ENCODE results near the gene SPA17.

Gene SPA17

DNA sequence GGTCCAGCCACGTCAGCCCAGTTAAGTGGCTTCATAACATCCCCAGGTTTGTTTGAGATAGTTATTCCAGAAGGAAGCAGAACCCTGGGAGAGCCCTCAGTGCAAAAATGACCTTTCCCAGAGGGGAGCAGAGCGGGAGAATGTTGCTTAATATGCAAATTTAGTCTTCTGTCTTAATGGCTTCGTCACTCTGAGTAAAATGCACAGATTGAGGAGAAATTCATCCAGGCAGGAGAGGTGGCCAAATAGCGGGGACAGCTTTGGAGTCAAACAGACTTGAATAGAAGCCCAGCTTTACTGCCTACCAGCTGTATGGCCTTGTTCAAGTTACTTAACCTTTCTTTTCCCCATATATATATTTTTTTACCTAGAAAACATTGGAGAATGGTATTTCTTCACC, 53.8 kb downstream of the SPA17 start:
- no peak for FAIRE-seq

DNA sequence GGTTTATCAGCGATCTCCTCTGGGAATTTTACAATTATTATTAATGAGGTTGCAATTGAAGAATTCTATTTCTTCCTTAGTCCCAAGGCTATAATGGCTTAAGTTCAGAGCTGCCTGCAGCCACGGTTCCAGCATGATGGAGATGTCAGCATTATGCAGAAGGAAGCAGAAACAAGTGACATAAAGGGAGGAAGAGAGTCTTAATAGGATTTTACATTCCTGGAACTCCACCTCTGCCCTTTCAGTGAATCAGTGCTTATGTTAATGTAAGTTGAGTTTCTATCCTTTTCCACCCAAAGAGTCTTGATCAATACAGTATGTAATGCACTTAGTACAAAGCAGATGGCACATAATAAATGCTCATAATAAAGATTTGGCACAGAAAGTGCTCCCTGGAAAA, 54.4 kb downstream of the SPA17 start:
- no peak for FAIRE-seq

DNA sequence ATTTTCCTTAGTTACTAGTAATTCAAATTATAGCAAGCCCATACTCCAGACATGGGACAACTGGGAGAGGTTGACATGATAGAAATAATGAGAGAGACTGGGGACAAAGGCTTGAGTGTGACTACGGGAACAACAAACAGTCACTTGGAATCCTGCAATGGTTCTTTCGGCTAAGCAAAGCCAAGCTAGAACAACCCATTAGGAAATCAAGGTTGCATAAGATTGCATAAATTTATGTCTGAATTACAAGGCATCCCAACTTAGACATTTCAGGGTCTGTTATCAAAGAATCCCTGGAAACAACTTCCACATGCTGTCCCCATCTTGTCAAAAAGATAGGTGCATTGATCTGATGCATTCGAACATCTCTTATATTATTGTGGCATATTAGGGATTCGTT, 55.9 kb downstream of the SPA17 start:
- FAIRE-seq, result no peak

DNA sequence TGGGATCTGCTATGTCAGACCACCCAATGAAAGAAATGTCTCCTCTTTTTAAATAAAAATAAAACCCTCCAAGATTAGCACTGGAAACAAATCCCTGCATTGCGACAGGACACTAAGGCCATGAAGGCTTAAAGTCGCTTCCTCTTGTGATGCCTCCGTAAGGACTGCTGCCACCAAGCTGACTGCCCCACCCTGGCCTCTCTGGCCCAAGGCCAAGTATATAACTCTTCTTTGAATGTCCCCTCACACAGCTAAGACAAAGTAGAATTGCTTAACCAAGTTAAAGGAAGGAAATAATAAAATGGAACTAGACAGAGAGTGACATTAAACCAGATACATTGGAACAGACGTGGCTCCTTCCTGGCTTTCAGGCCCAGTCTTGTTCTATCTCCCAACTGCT, 58.5 kb downstream of the SPA17 start:
- FAIRE-seq, result no peak

DNA sequence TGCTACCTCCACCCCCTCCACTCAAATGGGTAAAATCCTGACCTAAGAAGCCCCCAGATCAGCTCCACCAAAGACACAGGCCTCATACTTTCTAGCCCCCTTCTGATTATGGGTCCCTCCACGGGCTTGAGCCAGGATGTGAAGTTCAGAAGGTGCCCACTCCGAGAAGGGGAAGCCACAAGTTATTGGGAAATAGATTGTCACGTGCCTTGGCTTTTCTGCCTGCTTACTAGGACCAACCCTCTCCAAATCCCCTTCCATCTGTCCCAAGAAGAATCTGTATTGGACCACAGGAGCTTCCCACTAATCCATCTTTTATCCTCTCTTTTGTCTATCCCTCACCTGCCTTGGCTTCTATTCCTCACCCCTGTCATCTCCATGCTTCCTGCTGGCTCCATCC, 63.0 kb downstream of the SPA17 start:
- FAIRE-seq, result no peak

DNA sequence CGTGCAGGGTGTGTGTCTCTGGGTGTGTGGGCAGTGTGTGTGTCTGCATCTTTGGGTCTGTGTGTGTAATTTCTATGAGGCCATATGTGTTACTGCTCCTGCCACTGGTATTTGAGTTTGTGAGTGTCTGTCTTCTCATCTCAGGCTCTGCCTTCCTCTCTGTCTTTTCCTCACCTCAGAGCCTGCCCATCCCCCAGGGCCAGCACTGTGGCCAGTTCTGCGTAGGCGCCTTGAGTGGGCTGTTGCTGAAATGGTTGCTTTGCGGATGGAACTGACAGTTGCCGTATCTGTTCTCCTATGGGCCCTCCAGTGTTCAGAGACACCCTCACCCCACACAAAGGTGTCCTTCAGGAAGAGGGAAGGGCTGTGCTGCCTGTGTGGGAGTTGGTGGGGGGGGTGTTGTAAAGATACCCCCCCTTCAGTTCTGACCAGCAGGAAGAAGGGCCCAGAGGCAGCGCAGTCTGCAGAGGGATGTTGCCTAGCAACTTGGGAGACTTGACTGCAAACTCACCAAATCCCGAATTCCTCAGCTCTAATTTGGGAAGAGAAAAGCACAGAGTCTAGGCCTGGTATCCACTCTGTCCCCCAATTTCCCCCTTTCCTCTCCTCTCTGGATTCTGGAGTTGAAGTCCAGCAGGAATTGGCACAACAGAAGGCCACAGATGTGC, 64.1 kb downstream of the SPA17 start:
- no peak for FAIRE-seq

DNA sequence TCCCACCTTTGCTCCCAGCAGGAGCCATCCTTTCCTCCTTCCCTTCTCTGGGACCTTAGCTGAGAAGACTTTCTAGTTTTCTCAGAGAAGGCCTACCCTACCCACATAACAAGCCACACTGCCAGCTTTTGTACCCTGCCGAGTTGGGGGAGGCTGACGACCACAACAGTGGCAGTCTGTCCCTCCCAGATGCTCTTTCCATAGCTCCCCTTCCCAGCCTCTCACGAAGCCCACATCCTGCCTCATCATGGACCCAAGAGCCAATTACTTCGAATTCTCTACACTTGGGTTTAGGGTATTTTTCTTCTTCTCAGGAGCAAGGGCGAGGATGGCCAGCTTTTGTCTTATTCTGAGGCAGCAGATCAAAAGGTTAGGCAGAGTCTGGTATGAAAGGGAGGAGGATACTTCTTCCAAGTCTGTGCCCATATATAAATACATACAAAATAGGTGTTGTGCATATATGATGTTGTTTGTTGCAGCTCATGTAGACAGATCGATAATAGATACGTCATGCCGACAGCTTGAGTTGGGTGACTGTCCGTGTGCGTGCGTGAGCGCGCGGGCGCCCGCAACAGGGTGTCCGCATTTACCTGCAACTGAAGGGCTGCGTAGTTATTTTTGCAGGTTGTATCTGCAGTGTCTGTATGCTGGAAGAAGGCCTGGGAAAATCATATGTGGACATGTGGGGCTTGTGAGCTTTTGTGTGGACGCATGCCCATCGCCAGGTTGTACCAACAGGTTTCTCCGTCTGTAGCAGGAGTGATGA, 65.2 kb downstream of the SPA17 start:
- no peak for FAIRE-seq

GRCh38 chr11:124739479-124740276, 66.0 kb downstream of the SPA17 start, which contains the start of gene NRGN:
TSS of gene NRGN (plus strand) at chr11:124739942. CDS start at chr11:124740085, 143 bp downstream.
- no peak for FAIRE-seq

GRCh38 chr11:124740277-124740882, 66.7 kb downstream of the SPA17 start:
- no peak for FAIRE-seq

- no peak for FAIRE-seq
Observed at GRCh38 chr11:124742555-124742954, 68.9 kb downstream of the SPA17 start.

DNA sequence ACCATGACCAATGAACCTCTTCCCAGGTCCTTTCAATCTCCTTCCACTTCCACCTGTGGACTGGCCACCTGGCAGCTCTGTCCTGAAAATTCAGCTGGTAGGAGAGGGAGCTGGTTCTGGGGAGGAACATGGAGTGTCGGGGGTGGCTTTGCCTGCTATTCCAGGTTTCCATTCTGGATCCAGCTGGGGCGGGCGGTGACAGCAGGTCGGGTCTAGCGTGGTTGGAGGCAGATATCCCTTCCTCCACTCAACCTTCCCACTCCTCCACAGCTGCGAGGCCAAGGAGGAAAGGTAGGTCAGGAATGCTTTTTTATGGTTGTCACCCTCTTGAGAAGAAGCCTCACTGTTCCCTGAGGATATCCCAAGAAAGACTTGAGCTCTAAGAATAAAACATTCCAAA, 69.3 kb downstream of the SPA17 start:
- no peak for FAIRE-seq

GRCh38 chr11:124745270-124745834, 71.6 kb downstream of the SPA17 start:
- no peak for FAIRE-seq

GRCh38 chr11:124745835-124746620, 72.3 kb downstream of the SPA17 start:
- FAIRE-seq, result no peak

DNA sequence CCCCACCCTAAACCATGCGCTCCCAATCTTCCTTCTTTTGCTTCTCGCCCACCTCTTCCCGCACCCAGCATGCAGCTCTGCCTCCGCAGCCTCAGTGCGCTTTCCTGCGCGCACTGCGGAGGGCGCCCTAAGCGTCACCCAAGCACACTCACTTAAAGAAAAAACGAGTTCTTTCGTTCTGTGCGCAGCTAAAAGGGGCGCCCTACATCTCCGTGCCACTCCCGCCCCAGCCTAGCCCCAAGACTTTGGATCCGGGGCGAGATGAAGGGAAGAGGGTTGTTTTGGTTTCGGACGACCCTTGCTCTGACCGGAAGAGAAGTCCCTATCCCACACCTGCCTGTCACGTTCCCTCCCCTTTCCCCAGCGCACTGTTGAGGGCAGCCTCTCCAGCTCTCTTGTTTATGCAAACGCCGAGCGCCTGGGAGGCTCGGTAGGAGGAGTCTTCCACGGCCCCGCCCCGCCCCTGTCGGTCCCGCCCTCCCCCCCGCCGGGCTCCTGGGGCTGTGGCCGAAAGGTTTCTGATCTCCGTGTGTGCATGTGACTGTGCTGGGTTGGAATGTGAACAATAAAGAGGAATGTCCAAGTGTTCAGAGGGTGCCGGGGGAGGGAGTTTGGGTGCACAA, 73.0 kb downstream of the SPA17 start:
- FAIRE-seq, result no peak

Data from TTC549 (cell line).